Colonic mucosa (tissue), 4 donors: ENCODE measurements around the gene GEN1. TPM values are rescaled to one million over a fixed set of nuclear protein-coding genes. Genes with fewer than 3 reads are reported as not detected.

Experiments
- DNase-seq: peaks from one replicate; pipeline ENCODE4 v3.0.0-alpha.2; 2020
- H3K27ac ChIP-seq: fragments of 200-600 bp; one replicate; pipeline ENCODE4 v1.8.0; 2021
- H3K27me3 ChIP-seq: fragments of 200-600 bp; one replicate; pipeline ENCODE4 v1.8.0; 2021
- H3K36me3 ChIP-seq: fragments of 200-600 bp; one replicate; pipeline ENCODE4 v1.8.0; 2021
- H3K4me1 ChIP-seq: fragments of 200-600 bp; one replicate; pipeline ENCODE4 v1.8.0; 2021; ENCODE audit warnings: mild to moderate bottlenecking
- H3K4me3 ChIP-seq: fragments of 200-600 bp; one replicate; pipeline ENCODE4 v1.8.0; 2021
- H3K9ac ChIP-seq, 2 donors: one replicate each; pipeline ENCODE4 v1.7.0; 2013; ENCODE audit warnings: control low read depth in 2 of 2, low read depth in 2 of 2, low read length in 2 of 2
- H3K9me3 ChIP-seq: fragments of 200-600 bp; one replicate; pipeline ENCODE4 v1.8.0; 2021
- CTCF ChIP-seq: fragments of 200-600 bp; IDR thresholded peaks from one replicate; pipeline ENCODE4 v1.8.0; 2022; ENCODE audit warnings: antibody characterized with exemption, mild to moderate bottlenecking
- intact Hi-C: fragments of 100-400 bp; cut with DNase I; formaldehyde crosslinking; loops from one replicate; pipeline ENCODE4 v1.14.1; 2022
- total RNA-seq, 2 donors: library from RNA; stranded (reverse); fragmentation: NEBNext Ultra II Directional in 1 of 2; extraction: Animal tissue kit (Norgen Biotek cat#: 25700) in 1 of 2; gene quantifications; one replicate each; pipeline ENCODE4 v1.2.1, GENCODE V29; 2021
- donor health status: healthy.
- donor health status: DM: no; HTN: no; CAD: no.
- donor health status: DM: no; HTN: no; CAD: no.

Gene GEN1
- total RNA-seq, 2 donors from 2014 or later, result 13.1 to 30.0 TPM

GRCh38 chr2:17747684-17748452 lies 6.1 kb upstream of the GEN1 start:
- TF ChIP-seq CTCF, result no peak
- H3K27ac ChIP-seq, result no peak overlapping the region
- H3K27me3 ChIP-seq, result no peaks in the 10 kb centered on the region
- H3K4me3 ChIP-seq, result no peak overlapping the region
- DNase-seq, result no peak
- no peaks in the 10 kb centered on the region for H3K4me1 ChIP-seq
- H3K9me3 ChIP-seq, result no peaks in the 10 kb centered on the region
- intact Hi-C loops, result no loop called here
- no peak overlapping the region for H3K9ac ChIP-seq
- no peaks in the 10 kb centered on the region for H3K36me3 ChIP-seq

GRCh38 chr2:17748745-17749144 lies 5.2 kb upstream of the GEN1 start:
- DNase-seq, result no peak
- Histone ChIP-seq H3K27me3 (no peaks in the 10 kb centered on the region), H3K9me3 (no peaks in the 10 kb centered on the region), H3K27ac (no peak overlapping the region), H3K4me1 (no peaks in the 10 kb centered on the region), H3K36me3 (no peaks in the 10 kb centered on the region), H3K4me3 (no peak overlapping the region), H3K9ac (no peak overlapping the region)
- intact Hi-C loops, result no loop called here
- no peak for TF ChIP-seq CTCF

GRCh38 chr2:17749753-17750438 lies 4.0 kb upstream of the GEN1 start:
- Histone ChIP-seq H3K9me3 (no peaks in the 10 kb centered on the region), H3K27me3 (no peaks in the 10 kb centered on the region), H3K4me1 (no peaks in the 10 kb centered on the region), H3K36me3 (no peaks in the 10 kb centered on the region), H3K9ac (no peak overlapping the region), H3K4me3 (no peak overlapping the region), H3K27ac (no peak overlapping the region)
- intact Hi-C loops, result loop anchor here (10.0 kb wide), 1 partner anchor 75 kb away; no protein-coding TSS in a partner anchor
- no peak for TF ChIP-seq CTCF
- DNase-seq, result no peak

- Histone ChIP-seq H3K36me3 (no peaks in the 10 kb centered on the region), H3K27me3 (no peaks in the 10 kb centered on the region), H3K9me3 (no peaks in the 10 kb centered on the region), H3K27ac (no peak overlapping the region), H3K4me3 (no peak overlapping the region), H3K9ac (peak overlapping the region in 1 of 2 donors; percentile 87), H3K4me1 (no peaks in the 10 kb centered on the region)
- TF ChIP-seq CTCF, result no peak
- no peak for DNase-seq
- intact Hi-C loops, result loop anchor here (10.0 kb wide), 1 partner anchor 73 kb away; no protein-coding TSS in a partner anchor
Measured at GRCh38 chr2:17752246-17752645, 1.7 kb upstream of the GEN1 start.

- no peaks in the 10 kb centered on the region for H3K36me3 ChIP-seq
- peak overlapping the region; percentile 90 for H3K27ac ChIP-seq
- no peaks in the 10 kb centered on the region for H3K4me1 ChIP-seq
- no peaks in the 10 kb centered on the region for H3K9me3 ChIP-seq
- no peaks in the 10 kb centered on the region for H3K27me3 ChIP-seq
- H3K9ac ChIP-seq, result peak overlapping the region; percentile 87 to 98
- TF ChIP-seq CTCF, result no peak
- intact Hi-C loops, result loop anchor here (10.0 kb wide), 1 partner anchor 72 kb away; no protein-coding TSS in a partner anchor
- H3K4me3 ChIP-seq, result peak overlapping the region; percentile 92
- peak; percentile 57 for DNase-seq
Measured at GRCh38 chr2:17752892-17753802, 791 bp upstream of the GEN1 start.
